Ectodermal cell (in vitro differentiated cells): Measurements from ENCODE around the gene DYNC1I1.

Experiments
- H3K27ac ChIP-seq: 2 replicates; pipeline ENCODE4 v1.7.0; 2013; ENCODE audit warnings: mild to moderate bottlenecking, low read depth, low read length; ENCODE audit not compliant: insufficient read depth, poor library complexity, severe bottlenecking
- H3K27me3 ChIP-seq: 2 replicates; pipeline ENCODE4 v1.7.0; 2013; ENCODE audit warnings: mild to moderate bottlenecking, low read length; ENCODE audit not compliant: insufficient read depth, control insufficient read depth, poor library complexity, severe bottlenecking
- H3K36me3 ChIP-seq: one replicate; pipeline ENCODE4 v1.7.0; 2013; ENCODE audit warnings: low read length; ENCODE audit not compliant: control insufficient read depth, insufficient read depth
- H3K4me1 ChIP-seq: one replicate; pipeline ENCODE4 v1.7.0; 2013; ENCODE audit warnings: low read length; ENCODE audit not compliant: control insufficient read depth, insufficient read depth
- H3K4me3 ChIP-seq: 2 replicates; pipeline ENCODE4 v1.7.0; 2013; ENCODE audit warnings: low read depth, low read length, control low read depth; ENCODE audit not compliant: insufficient read depth
- H3K9me3 ChIP-seq: 2 replicates; pipeline ENCODE4 v1.7.0; 2013; ENCODE audit warnings: mild to moderate bottlenecking, low read length, moderate library complexity; ENCODE audit not compliant: control insufficient read depth
- WGBS, 2 experiments: methylation state at CpG; one replicate each; pipeline ENCODE4 v1.1.7; 2013; ENCODE audit warnings: missing lambda C conversion rate in 2 of 2; 5-methylcytosine and 5-hydroxymethylcytosine counted together

Gene DYNC1I1

DNA sequence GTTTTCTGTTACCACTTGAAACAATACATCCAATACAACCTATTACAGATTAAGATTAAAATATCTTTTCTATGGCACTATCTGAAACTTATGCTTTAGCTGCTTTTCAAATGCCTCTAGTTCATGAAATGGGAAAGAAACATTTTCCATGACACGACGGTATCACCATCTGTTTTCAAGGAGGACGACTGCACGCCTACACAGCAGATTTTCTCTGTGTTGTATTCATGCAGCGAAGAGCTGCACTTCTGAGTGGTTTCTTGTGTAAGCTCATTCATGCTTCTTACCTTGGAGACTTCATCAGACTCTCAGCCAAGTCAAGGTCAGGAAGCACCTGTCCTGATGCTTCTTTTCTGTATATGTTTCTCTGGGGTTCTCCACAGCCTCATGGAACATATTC is 179.2 kb downstream of the DYNC1I1 start:
- no peaks in the 10 kb centered on the region for H3K4me1 ChIP-seq

DNA sequence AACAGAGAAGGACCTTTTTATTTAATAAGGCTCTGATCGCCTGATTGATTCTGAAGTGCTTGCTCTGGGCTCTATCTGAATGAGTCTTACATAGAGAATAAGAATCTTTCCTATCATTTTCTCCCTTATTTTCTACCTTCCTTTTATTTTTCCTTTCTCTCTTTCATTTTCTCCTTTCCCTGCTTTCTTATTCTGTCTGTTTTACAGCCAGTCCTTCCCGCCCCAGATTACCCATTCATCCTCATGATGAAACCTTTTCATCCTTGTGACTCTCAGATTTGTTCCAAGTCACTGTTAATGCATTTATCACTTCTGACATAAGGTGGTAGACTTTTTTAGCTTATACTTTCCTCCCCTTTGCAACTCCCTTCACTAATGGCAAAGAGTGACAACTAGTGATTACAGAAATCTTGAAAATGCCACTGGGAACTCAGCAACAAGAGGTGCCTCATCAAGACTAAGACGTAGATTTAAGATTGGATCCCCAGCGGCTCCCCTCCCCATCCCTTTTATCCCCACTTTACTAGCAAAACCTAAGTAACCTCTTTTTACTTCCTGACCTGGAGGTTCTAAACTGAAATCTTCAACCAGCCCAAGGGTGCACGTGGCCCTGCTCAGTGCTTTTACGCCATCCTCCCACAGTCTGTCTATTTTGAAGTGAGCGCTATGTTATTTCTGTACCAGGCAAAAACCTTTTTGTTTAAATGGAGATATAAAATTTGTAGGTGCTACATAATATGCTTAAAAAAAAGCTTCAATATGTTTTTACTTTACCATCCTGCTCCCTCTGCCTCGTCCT is 179.8 kb downstream of the DYNC1I1 start:
- Histone ChIP-seq H3K27me3 (no peaks in the 10 kb centered on the region), H3K36me3 (no peaks in the 10 kb centered on the region), H3K9me3 (no peaks in the 10 kb centered on the region), H3K27ac (no peak overlapping the region), H3K4me3 (no peak overlapping the region), H3K4me1 (no peaks in the 10 kb centered on the region)
- 87 to 92% methylated on average over 7 to 8 of the region's 8 CpGs for WGBS, 2 experiments

More for the DNA sequence above, 179.2 kb downstream of the DYNC1I1 start:
- no peak overlapping the region for H3K4me3 ChIP-seq
- 95 to 96% methylated on average over 5 of the region's 5 CpGs for WGBS, 2 experiments
- no peaks in the 10 kb centered on the region for H3K27me3 ChIP-seq
- no peaks in the 10 kb centered on the region for H3K36me3 ChIP-seq
- H3K27ac ChIP-seq: no peak overlapping the region
- no peaks in the 10 kb centered on the region for H3K9me3 ChIP-seq

DNA sequence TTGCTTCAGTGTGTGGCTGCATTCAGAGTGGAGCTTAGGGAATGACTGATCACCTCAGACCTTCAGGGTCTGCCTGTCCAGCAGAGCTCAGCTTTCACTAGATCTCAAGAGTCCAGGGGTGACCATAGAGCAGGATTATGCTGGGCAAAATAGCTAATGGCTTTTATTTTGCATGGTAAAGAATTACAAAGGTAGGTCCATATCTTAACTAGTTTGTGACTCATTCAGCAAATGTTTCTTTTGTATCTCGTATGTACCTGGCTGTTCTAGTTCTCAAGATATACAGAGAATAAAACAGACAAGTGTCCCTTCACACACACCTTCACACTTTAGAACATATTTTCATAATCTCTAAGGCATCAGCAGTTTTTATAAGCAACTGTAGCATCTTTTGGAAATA is 180.5 kb downstream of the DYNC1I1 start:
- WGBS, 2 experiments: 90 to 97% methylated on average over 1 of the region's 1 CpG
- H3K27ac ChIP-seq: no peak overlapping the region
- H3K9me3 ChIP-seq: no peaks in the 10 kb centered on the region
- no peaks in the 10 kb centered on the region for H3K27me3 ChIP-seq
- no peak overlapping the region for H3K4me3 ChIP-seq
- no peaks in the 10 kb centered on the region for H3K4me1 ChIP-seq
- H3K36me3 ChIP-seq: no peaks in the 10 kb centered on the region

DNA sequence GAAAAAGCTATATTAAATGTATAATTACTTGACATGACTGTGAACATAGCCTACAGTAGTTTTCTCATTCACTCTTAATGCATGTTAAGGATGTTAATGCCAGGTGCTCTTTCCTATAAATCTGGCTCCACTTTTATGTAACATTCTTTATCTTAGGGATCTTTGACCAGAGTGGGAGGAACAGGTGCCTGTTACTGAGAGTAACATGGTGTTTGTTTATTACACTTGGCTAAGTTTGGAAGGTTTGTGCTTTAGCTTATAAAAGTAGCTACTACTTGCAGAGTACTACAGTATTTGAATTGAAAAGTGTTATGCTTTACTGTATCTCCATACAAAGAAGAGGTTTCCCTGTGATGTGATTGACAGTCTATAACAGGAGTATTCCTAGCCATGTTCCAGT is 183.4 kb downstream of the DYNC1I1 start:
- no peaks in the 10 kb centered on the region for H3K4me1 ChIP-seq
- no peaks in the 10 kb centered on the region for H3K9me3 ChIP-seq
- H3K36me3 ChIP-seq: no peaks in the 10 kb centered on the region
- no peaks in the 10 kb centered on the region for H3K27me3 ChIP-seq
- no peak overlapping the region for H3K27ac ChIP-seq
- no peak overlapping the region for H3K4me3 ChIP-seq

DNA sequence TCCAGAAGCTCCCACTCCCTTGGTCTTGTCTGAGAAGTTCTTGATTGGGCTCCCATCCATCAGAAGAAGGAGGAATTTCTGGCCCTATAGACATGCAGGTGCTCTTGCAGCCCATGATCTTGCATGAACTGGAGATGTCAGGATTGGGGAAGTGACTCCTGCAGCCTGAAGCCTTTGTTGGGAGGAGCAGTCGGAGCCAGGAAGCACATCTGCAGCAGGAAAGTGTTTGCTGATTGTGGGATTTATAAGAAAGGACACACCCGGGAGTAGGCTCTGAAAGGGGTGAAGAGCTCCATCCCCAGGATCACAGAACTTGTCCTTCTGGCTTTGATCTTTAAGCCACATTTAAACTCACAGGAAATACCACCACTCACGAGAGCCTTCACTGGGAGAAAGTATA is 185.2 kb downstream of the DYNC1I1 start:
- Histone ChIP-seq H3K36me3 (no peaks in the 10 kb centered on the region), H3K9me3 (no peaks in the 10 kb centered on the region), H3K27me3 (no peaks in the 10 kb centered on the region), H3K4me1 (no peaks in the 10 kb centered on the region), H3K4me3 (no peak overlapping the region), H3K27ac (no peak overlapping the region)
- 90 to 93% methylated on average over 3 of the region's 3 CpGs for WGBS, 2 experiments

DNA sequence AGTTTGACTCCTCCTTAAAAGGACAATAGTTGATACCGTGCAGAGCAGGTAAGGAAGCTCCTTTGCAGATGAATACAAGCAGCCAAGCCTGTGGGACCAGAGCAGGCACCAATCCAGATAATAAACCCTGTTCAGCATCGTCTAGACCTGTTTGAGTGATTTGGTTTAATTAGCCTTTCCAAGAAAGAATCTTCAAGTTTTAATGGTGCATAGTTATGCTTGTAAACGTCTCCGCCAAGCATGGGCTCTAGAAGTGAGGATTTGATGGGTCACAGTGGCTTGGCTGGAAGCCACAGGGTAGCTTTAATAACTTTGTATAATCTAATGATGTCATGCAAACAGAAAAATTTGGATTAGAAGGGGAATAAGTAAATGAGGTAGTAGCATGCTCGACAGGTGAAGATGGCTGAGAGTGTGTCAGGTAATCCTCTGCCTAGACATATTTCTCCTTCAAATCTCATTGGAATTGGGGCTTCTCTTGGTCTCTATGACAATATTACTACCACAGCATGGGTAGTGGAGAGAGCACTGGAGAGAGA is 188.4 kb downstream of the DYNC1I1 start:
- Histone ChIP-seq H3K36me3 (no peaks in the 10 kb centered on the region), H3K4me3 (no peak overlapping the region), H3K4me1 (no peaks in the 10 kb centered on the region), H3K27ac (no peak overlapping the region), H3K27me3 (no peaks in the 10 kb centered on the region), H3K9me3 (no peaks in the 10 kb centered on the region)
- 89 to 92% methylated on average over 5 of the region's 5 CpGs for WGBS, 2 experiments

DNA sequence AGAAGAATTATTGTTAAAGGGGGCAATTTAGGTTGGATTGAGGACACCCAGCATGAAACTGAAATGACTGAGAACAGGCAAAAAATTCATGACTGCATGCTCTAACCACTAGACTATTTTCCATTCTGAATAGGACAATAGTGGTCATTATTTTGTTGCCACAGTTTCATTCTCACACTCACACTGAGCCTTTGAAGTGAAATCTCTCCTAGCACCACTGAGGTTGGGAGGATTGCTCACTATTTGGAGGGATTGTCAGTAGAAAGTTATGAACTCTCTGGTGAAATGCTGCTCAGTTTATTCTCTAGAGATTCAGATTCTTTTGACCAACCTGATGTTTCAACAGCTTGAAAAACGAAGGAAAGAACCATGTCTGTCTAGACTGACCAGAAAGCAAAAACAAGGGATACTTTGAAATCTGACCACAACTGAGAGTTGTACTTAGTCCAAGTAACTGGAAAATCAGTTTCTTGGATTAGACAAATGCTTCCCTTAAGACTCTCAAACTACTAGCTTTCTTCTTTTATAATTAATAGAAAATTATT is 191.2 kb downstream of the DYNC1I1 start:
- Histone ChIP-seq H3K27ac (no peak overlapping the region), H3K27me3 (no peaks in the 10 kb centered on the region), H3K9me3 (no peaks in the 10 kb centered on the region), H3K4me1 (no peaks in the 10 kb centered on the region), H3K36me3 (no peaks in the 10 kb centered on the region), H3K4me3 (no peak overlapping the region)
- WGBS, 2 experiments: 77 to 79% methylated on average over 1 of the region's 1 CpG

DNA sequence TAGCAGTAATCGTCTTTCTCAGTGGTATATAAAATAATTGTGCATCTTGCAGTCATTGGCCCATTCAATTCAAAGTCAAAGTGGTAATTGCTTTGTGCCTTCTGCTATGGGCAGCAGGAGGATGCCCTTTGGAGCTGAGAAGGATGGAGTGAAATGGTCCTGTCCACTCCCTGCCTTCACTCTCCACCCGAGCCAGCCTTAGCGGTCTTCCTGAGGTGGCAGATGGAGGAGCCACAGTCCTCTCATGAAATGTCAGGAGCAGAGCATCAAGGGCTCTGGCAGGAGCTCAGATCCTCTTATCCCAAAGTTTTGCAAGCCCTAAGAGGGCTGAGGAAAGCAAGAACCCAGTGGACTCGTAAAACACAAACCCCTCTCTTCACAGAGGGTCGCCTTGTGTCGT is 199.4 kb downstream of the DYNC1I1 start:
- Histone ChIP-seq H3K9me3 (no peaks in the 10 kb centered on the region), H3K27me3 (no peaks in the 10 kb centered on the region)
- 95 to 96% methylated on average over 6 of the region's 6 CpGs for WGBS, 2 experiments

DNA sequence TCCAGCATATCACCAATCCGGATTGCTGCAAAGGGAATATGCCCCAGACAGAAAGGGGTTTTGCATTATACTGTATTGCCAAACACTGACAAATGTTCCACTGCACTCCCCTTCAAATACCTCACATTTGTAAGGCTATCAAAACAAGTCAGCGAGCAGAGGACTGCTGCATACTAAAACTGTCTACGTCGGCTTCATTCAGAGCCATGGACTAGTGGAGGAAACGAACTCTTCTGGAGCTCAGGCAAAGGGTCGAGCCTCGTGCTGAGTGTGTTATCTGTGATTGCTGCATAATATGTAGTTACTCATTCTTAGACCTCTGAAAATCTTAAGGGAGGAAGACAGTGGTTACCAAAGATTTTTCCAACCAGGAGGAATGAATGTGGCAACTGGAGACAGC is 200.2 kb downstream of the DYNC1I1 start:
- Histone ChIP-seq H3K9me3 (no peaks in the 10 kb centered on the region), H3K4me3 (no peak overlapping the region), H3K4me1 (no peaks in the 10 kb centered on the region), H3K27me3 (no peaks in the 10 kb centered on the region), H3K36me3 (no peaks in the 10 kb centered on the region), H3K27ac (no peak overlapping the region)
- 81 to 91% methylated on average over 7 of the region's 7 CpGs for WGBS, 2 experiments

More for the DNA sequence above, 199.4 kb downstream of the DYNC1I1 start:
- Histone ChIP-seq H3K4me1 (no peaks in the 10 kb centered on the region), H3K36me3 (no peaks in the 10 kb centered on the region), H3K4me3 (no peak overlapping the region), H3K27ac (no peak overlapping the region)

DNA sequence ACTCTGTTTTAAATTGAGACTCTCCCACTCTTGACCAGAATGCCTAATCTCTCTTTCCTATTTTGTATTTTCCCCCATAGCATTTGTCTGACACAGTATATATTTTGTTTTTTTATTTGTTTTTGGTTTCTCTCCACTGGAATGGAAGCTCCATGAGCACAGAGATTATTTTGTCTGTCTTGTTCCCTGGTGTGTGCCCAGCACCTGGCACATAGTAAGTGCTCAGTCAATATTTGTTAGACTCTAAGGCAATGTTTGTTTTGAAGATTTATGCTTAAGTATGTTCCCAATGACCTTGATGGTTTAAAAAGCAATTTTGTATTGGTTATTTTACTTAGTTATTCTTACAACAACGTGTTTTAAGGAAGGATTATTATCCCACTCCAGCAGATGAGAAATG is 201.8 kb downstream of the DYNC1I1 start:
- Histone ChIP-seq H3K27ac (no peak overlapping the region), H3K36me3 (no peaks in the 10 kb centered on the region), H3K4me1 (no peaks in the 10 kb centered on the region), H3K27me3 (no peaks in the 10 kb centered on the region), H3K9me3 (no peaks in the 10 kb centered on the region), H3K4me3 (no peak overlapping the region)
- WGBS, 2 experiments: 80 to 100% methylated on average over 1 of the region's 1 CpG
